ENCODE data around the gene ADCY2.

ADCY2 gene

GRCh38 chr5:7395947-7396712 lies at the start of gene ADCY2:
ADCY2 (plus strand) TSS chr5:7396138; CDS start chr5:7396297, 159 bp downstream.
- DNase-seq (ENCODE audit: low read depth in 2 of 2) = no peak
- no peak for TF ChIP-seq CTCF (IDR thresholded peaks at IDR 0.05; ENCODE audit: low read depth, low read length)
- H3K4me3 ChIP-seq (replicated peaks in 1 of 2; ENCODE audit: low read depth in 2 of 2, low read length in 2 of 2) = no peak within 1 kb of the TSS

GRCh38 chr5:7347377-7347776 lies 48.6 kb upstream of the ADCY2 start:
- no peak overlapping the region for H3K4me3 ChIP-seq (replicated peaks in 1 of 2; ENCODE audit: low read depth in 2 of 2, low read length in 2 of 2)
- no peak for TF ChIP-seq CTCF (IDR thresholded peaks at IDR 0.05; ENCODE audit: low read depth, low read length)
- DNase-seq (ENCODE audit: low read depth in 2 of 2) = no peak

- TF ChIP-seq CTCF (IDR thresholded peaks at IDR 0.05; ENCODE audit: low read depth, low read length) = no peak
Observed at GRCh38 chr5:7348168-7348854, 47.6 kb upstream of the ADCY2 start.

GRCh38 chr5:7361593-7361992 lies 34.3 kb upstream of the ADCY2 start:
- no peak for TF ChIP-seq CTCF (IDR thresholded peaks at IDR 0.05; ENCODE audit: low read depth, low read length)
- DNase-seq (ENCODE audit: low read depth in 2 of 2) = no peak

More at GRCh38 chr5:7348168-7348854, 47.6 kb upstream of the ADCY2 start:
- no peak for DNase-seq (ENCODE audit: low read depth in 2 of 2)
- no peak overlapping the region for H3K4me3 ChIP-seq (replicated peaks in 1 of 2; ENCODE audit: low read depth in 2 of 2, low read length in 2 of 2)

GRCh38 chr5:7363067-7363677 lies 32.8 kb upstream of the ADCY2 start:
- no peak for TF ChIP-seq CTCF (IDR thresholded peaks at IDR 0.05; ENCODE audit: low read depth, low read length)
- DNase-seq (ENCODE audit: low read depth in 2 of 2) = no peak
- H3K4me3 ChIP-seq (replicated peaks in 1 of 2; ENCODE audit: low read depth in 2 of 2, low read length in 2 of 2) = no peak overlapping the region

More at GRCh38 chr5:7361593-7361992, 34.3 kb upstream of the ADCY2 start:
- H3K4me3 ChIP-seq (replicated peaks in 1 of 2; ENCODE audit: low read depth in 2 of 2, low read length in 2 of 2) = no peak overlapping the region

GRCh38 chr5:7364226-7364875 lies 31.6 kb upstream of the ADCY2 start:
- H3K4me3 ChIP-seq (replicated peaks in 1 of 2; ENCODE audit: low read depth in 2 of 2, low read length in 2 of 2) = no peak overlapping the region
- no peak for DNase-seq (ENCODE audit: low read depth in 2 of 2)
- no peak for TF ChIP-seq CTCF (IDR thresholded peaks at IDR 0.05; ENCODE audit: low read depth, low read length)

All from cardiac fibroblast (primary cell).